NCI-H2196 (cell line): ENCODE data around the gene MACROD2.

Experiments
- DNase-seq: peaks from one replicate; lab custom pipeline; 2025; ENCODE audit not compliant: unreplicated experiment; lab: John Stamatoyannopoulos, UW

MACROD2 gene

DNA sequence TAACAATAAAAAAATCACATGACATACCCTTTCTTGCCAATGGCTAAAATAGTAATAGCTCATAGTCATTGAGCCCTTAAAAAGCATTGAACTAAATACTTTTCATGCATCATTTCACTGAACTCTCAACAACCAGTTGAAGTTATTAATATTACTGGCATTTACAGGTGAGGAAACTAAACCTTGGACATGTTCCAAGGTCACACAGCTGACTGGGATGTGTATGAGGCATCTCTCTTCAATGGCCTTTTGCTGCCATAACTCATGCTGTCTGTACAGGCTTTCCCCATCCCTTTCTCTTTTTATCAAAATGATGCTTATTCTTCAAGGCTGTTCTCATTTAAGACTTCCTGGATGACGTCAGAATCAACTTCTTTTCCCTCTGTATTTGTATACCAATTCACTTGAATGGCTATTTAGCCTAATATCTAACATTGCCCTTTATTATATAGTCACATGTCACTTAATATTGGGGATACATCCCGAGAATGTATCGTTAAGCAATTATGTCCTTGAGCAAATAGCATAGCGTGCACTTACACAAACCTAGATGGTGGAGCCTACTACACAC, 2101.5 kb downstream of the MACROD2 start:
- DNase-seq = no peak

DNA sequence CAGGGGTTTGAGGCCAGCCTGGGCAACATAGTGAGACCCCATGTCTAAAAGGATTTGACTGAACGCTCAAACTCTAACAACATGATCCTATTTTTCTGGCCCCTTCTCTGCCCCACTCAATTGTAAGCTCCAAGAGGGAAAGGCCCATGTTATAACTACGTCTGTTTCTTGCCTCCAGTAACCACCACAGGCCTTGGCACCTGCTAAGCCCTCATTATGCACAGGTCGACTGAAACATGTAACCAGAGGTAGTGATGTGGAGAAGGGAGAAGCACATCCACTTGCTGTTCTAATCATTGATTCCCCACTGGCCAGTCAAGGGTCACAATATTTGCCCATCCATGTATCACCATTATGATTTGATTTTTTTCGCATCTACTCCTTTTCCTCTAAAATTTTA, 2102.5 kb downstream of the MACROD2 start:
- DNase-seq = no peak

DNA sequence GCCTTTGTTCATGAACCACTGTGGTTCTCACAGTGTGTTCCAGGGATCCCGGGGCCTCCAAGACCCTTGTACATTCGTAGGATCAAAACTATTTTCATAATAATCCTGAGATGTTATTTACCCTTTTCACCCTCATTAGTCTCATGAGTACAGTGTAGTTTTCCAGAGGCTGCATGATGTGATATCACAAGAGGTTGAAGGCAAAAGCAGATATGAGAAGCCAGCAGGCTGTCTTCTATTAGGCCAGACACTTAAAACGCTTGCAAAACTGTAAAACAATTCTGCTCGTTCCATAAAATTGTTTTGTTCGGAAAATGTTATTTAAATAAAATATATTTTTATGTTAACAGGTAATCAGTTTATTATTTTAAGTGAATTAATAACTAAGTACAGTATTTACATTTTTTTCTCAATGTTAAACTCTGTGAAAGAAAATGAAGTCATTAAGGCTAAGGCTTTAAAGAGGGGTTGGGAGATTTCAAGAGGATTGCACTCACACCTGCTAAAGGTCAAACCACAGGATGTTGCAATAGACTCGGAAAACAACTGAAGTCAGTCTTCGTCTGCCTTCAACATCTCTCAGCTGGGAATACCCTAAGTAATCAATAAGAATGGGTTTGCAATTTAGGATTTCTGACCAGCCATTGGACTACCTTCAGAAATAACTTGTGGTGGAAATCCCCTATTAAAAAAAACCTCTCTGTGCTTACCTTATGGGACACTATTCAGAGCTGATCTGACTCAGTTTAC, 2103.7 kb downstream of the MACROD2 start:
- peak; percentile 34 for DNase-seq

DNA sequence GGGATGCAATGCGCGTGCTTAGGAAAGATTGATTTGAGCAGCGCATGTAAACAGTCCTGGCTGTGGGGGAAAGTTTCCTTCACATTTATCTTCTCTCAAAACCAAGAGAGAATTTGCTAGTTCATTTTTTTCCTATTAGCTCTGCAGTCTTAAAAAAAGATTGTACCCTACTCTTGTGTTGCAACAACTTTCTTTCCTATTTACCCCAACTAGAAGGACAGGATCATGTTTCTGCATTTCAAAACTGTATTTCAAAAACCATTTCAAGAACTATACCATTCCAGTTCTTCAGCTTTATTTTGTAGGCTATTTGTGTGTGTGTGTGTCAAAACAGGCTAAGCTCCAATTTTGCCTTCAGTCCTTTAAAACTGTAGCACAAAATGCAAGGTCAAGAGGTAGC, 2104.8 kb downstream of the MACROD2 start:
- no peak for DNase-seq

DNA sequence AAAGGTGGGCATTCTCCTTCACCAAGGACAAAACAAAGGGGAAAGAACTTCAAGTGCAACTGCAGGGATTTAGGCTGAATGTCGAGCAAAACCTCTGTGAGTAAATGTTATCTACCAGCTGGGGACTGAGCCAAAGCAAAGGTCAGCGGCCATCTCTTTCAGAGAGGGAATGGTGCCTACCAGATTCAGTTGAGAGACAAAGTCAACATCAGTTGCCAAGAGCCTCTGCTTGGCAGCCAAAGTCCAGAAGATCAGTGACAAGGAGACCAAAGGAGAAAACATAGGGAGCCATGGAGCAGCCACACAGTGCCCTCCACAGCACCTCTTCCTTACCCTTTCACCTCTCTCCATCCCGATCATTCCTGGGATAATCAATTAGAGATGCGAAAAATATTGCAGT, 2105.5 kb downstream of the MACROD2 start:
- DNase-seq = peak; percentile 27
